PC-9 (cell line): Measurements from ENCODE around the gene CAGE1. TPM values are rescaled to one million over a fixed set of nuclear protein-coding genes. Genes with fewer than 3 reads are reported as not detected.

Source experiments
- BruUV-seq: library from RNA; stranded (reverse); fragments of 400-500 nt; replicated peaks from 2 replicates; lab custom pipeline; 2021; lab: Mats Ljungman, UMichigan
- CTCF ChIA-PET: fragments of 300-600 bp; sonication (Branson Sonifier 250); formaldehyde crosslinking; loops from one replicate; lab custom pipeline; 2022; ENCODE audit warnings: antibody characterized with exemption; lab: Charles Lee
- POLR2A ChIA-PET: fragments of 300-600 bp; sonication (Branson Sonifier 250); formaldehyde crosslinking; loops from one replicate; lab custom pipeline; 2022; ENCODE audit warnings: antibody characterized with exemption; ENCODE audit not compliant: unreplicated experiment; lab: Charles Lee
- DNase-seq, 2 experiments: peaks; one replicate each; pipeline versions ENCODE4 v3.0.0 to v3.0.0-alpha.2; 2015 to 2022; ENCODE audit warnings: mixed read lengths in 1 of 2
- H2AFZ ChIP-seq: fragments of 200-600 bp; sonication (generic); 2 replicates; pipeline ENCODE4 v1.8.1; 2017; ENCODE audit warnings: antibody characterized with exemption
- H3F3A ChIP-seq: fragments of 200-600 bp; sonication (generic); 2 replicates; pipeline ENCODE4 v1.8.1; 2017; ENCODE audit warnings: antibody characterized with exemption, mild to moderate bottlenecking, low read depth; ENCODE audit not compliant: insufficient read depth
- H3K27ac ChIP-seq: fragments of 200-600 bp; sonication (generic); 2 replicates; pipeline ENCODE4 v1.6.1; 2016; ENCODE audit warnings: mixed run types
- H3K27me3 ChIP-seq: fragments of 200-600 bp; sonication (generic); 2 replicates; pipeline ENCODE4 v1.6.1; 2016; ENCODE audit warnings: low read depth, mixed run types; ENCODE audit not compliant: insufficient read depth
- H3K36me3 ChIP-seq: fragments of 200-600 bp; sonication (generic); 2 replicates; pipeline ENCODE4 v1.6.1; 2016; ENCODE audit warnings: low read depth, mixed run types
- H3K4me1 ChIP-seq: fragments of 200-600 bp; sonication (generic); replicated peaks from 2 replicates; pipeline ENCODE4 v1.6.1; 2016; ENCODE audit warnings: mixed run types; ENCODE audit not compliant: insufficient read depth
- H3K4me2 ChIP-seq: fragments of 200-600 bp; sonication (generic); 2 replicates; pipeline ENCODE4 v1.6.1; 2017; ENCODE audit warnings: mixed run types
- H3K4me3 ChIP-seq: fragments of 200-600 bp; sonication (generic); 2 replicates; pipeline ENCODE4 v1.6.1; 2016; ENCODE audit warnings: mixed run types
- H3K79me2 ChIP-seq: fragments of 200-600 bp; sonication (generic); 2 replicates; pipeline ENCODE4 v1.6.1; 2017; ENCODE audit warnings: low read depth, mixed run types
- H3K9me2 ChIP-seq: fragments of 200-600 bp; sonication (generic); 2 replicates; pipeline ENCODE4 v1.8.1; 2017; ENCODE audit warnings: mild to moderate bottlenecking; ENCODE audit not compliant: insufficient read depth
- H3K9me3 ChIP-seq: fragments of 200-600 bp; sonication (generic); 2 replicates; pipeline ENCODE4 v1.8.1; 2016; ENCODE audit warnings: low read depth; ENCODE audit not compliant: insufficient read depth
- H4K20me1 ChIP-seq: fragments of 200-600 bp; sonication (generic); 2 replicates; pipeline ENCODE4 v1.8.1; 2017; ENCODE audit not compliant: insufficient read depth
- EZH2 ChIP-seq: fragments of 200-600 bp; sonication (generic); IDR thresholded peaks from 2 replicates; pipeline ENCODE4 v1.8.0; 2017; ENCODE audit warnings: antibody characterized with exemption, low read depth
- intact Hi-C: fragments of 100-400 bp; cut with micrococcal nuclease; formaldehyde crosslinking; loops from one replicate; pipeline ENCODE4 v1.10.0; 2022; ENCODE audit not compliant: unreplicated experiment
- total RNA-seq: library from RNA; stranded (reverse); gene quantifications from 2 replicates; pipeline ENCODE4 v1.2.3, GENCODE V29; 2021
- TF ChIP-seq, protein P1 (sequence below): fragments of 200-600 bp; sonication (generic); conservative IDR thresholded peaks from 2 replicates; pipeline ENCODE4 v1.6.1; 2017; ENCODE audit warnings: mixed run types, antibody characterized with exemption, mild to moderate bottlenecking, moderate library complexity

Gene CAGE1
- total RNA-seq, 1 experiment from 2014 or later, result 0.13 TPM

DNA sequence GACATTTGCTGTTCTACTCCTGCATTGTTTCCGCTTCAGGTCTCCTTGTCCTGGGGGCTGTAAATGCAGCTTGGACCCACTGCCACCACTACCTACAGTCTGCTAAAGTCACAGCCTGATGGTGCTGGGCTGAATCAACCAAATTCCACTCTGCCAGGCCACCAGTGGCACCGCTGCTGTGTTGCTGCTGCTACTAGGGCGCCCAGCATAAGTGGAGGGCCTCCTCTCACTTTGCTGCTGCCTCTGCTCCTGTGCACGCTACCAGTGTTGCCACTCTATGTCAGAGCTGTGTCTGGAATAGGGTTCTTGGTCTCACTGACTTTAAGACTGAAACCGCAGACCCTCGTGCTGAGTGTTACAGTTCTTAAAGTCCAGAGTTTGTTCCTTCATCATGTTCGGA lies 75.1 kb downstream of the CAGE1 start:
- no peak for DNase-seq
- POLR2A ChIA-PET, result interaction anchor here (0.7 to 1.0 kb wide), 2 partner anchors 457 to 1695 kb away, joined by 3 read pairs; no protein-coding TSS in a partner anchor
- Histone ChIP-seq H4K20me1 (peaks cover 8% of the 10 kb centered on the region; the same call in 1 of the 2 replicates), H3K9me2 (no peaks in the 10 kb centered on the region), H3K4me1 (peaks cover 22% of the 10 kb centered on the region), H3K4me3 (peak overlapping the region; percentile 94; the same call in 1 of the 2 replicates), H3K79me2 (peaks cover 36% of the 10 kb centered on the region), H3F3A (peaks cover 10% of the 10 kb centered on the region; the same call in 1 of the 2 replicates), H2AFZ (no peak overlapping the region; the same call in 1 of the 2 replicates), H3K36me3 (no peaks in the 10 kb centered on the region), H3K27me3 (no peaks in the 10 kb centered on the region), H3K4me2 (peak overlapping the region; percentile 98), H3K27ac (peak overlapping the region; percentile 97), H3K9me3 (no peaks in the 10 kb centered on the region)
- CTCF ChIA-PET, result no interaction called here
- TF ChIP-seq, protein P1, sequence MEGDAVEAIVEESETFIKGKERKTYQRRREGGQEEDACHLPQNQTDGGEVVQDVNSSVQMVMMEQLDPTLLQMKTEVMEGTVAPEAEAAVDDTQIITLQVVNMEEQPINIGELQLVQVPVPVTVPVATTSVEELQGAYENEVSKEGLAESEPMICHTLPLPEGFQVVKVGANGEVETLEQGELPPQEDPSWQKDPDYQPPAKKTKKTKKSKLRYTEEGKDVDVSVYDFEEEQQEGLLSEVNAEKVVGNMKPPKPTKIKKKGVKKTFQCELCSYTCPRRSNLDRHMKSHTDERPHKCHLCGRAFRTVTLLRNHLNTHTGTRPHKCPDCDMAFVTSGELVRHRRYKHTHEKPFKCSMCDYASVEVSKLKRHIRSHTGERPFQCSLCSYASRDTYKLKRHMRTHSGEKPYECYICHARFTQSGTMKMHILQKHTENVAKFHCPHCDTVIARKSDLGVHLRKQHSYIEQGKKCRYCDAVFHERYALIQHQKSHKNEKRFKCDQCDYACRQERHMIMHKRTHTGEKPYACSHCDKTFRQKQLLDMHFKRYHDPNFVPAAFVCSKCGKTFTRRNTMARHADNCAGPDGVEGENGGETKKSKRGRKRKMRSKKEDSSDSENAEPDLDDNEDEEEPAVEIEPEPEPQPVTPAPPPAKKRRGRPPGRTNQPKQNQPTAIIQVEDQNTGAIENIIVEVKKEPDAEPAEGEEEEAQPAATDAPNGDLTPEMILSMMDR, result no peak
- TF ChIP-seq EZH2, result no peak
- intact Hi-C loops, result no loop called here
- no TSS peak for BruUV-seq

DNA sequence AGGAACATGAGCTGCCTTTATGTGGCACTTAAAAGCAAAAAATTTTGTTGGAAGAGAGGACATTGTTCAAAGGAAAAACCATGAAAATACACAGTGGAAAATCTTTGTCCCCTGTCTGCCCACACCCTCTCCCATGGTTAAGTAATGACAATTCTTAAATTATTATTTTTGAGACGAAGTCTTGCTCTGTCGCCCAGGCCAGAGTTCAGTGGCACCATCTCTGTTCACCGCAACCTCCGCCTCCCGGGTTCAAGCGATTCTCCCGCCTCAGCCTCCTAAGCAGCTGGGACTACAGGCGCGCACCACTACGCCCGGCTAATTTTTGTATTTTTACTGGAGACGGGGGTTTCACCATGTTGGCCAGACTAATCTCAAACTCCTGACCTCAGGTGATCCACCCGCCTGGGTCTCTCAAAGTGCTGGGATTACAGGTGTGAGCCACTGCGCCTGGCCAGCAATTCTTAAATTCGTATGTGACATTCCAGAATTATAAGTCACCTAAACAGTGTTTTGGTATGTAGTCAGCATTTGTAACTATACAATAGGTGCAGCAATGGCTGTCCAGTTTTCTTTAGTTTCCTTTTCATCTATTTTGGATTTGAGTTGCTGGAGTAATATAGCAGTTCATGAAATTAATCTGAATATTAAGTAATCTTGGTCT lies 75.9 kb downstream of the CAGE1 start:
- peaks cover 43% of the 10 kb centered on the region for H3K79me2 ChIP-seq
- no peaks in the 10 kb centered on the region for H3K36me3 ChIP-seq
- TF ChIP-seq, protein P1, result no peak
- TF ChIP-seq EZH2, result no peak
- POLR2A ChIA-PET, result interaction anchor here (1.0 to 1.8 kb wide), 2 partner anchors 76 to 1696 kb away, joined by 3 to 9 read pairs; partner anchors contain the start of genes CAGE1 and RIOK1
- DNase-seq, result peak; percentile 61 to 73
- CTCF ChIA-PET, result no interaction called here
- BruUV-seq, result TSS peak; percentile 99
- H3K27me3 ChIP-seq, result no peaks in the 10 kb centered on the region
- H2AFZ ChIP-seq, result peak overlapping the region; percentile 78
- peak overlapping the region; percentile 98 for H3K4me2 ChIP-seq
- no peaks in the 10 kb centered on the region for H3K9me3 ChIP-seq
- peak overlapping the region; percentile 94 for H3K4me3 ChIP-seq
- H3F3A ChIP-seq, result peaks cover 10% of the 10 kb centered on the region; the same call in 1 of the 2 replicates
- H4K20me1 ChIP-seq, result peaks cover 8% of the 10 kb centered on the region; the same call in 1 of the 2 replicates
- peak overlapping the region; percentile 97 for H3K27ac ChIP-seq
- no peaks in the 10 kb centered on the region for H3K9me2 ChIP-seq
- intact Hi-C loops, result loop anchor here (1.0 to 2.0 kb wide), 4 partner anchors 34 to 301 kb away; partner anchors contain the start of genes CAGE1 and RIOK1
- H3K4me1 ChIP-seq, result peaks cover 22% of the 10 kb centered on the region

DNA sequence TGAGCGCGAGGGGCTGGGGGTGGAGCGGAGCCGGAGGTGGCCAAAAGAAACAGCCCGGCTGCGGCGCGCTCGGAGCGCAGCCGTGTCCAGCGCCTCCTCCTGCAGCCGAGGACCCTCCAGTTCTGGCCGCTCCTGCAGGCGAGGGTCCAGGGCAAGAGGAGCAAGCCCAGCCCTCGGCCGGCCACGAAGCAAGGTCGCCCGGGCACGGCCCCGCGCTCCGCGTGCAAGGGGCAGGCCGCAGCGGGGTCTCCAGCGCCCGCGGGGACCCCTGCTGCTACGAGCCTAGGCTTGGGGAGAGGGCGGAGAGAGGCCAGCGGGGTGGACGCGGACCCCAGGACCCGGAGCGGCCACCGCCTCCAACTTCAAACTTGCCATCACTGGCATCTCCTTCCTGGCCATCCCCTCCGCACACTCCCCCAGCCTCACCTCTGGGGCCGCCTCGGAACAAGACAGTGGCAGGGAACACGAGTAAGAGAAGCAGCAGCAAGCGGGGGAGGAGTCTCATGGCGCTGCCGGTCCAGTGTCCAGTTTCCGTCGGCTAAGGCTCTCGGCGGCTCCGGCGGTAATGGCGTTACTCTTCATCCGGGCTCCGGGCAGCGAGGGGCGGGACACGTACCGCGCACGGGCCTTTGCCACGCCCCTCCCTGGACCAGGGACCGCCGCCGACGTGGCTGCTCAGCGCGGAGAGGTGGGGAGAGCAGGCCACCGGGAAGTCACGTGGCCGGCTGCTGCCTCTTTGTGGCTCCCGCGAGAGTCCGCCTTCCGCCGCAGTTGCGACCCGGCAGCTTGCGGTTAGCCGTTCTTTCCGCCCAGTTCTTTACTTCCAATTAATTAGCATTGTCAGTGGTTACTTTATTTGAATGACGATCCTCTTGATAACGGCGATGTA lies 76.7 kb downstream of the CAGE1 start, which contains the start of gene SSR1:
SSR1 (minus strand) TSS at position 584 of the 889 bp plus-strand sequence; CDS start at position 505, 79 bp downstream.
- peaks cover 11% of the 10 kb centered on the region; the same call in 1 of the 2 replicates for H4K20me1 ChIP-seq
- ChIA-PET CTCF (no interaction called here), POLR2A (interaction anchor here (0.5 to 1.8 kb wide), 4 partner anchors 76 to 626 kb away, joined by 3 to 18 read pairs (median 7); partner anchors contain the start of genes CAGE1 and RIOK1)
- TSS peak; percentile 28 for BruUV-seq
- H2AFZ ChIP-seq, result peak within 1 kb of the TSS; percentile 78
- peak within 1 kb of the TSS; percentile 94 for H3K4me3 ChIP-seq
- peaks cover 49% of the 10 kb centered on the region for H3K79me2 ChIP-seq
- H3K36me3 ChIP-seq, result peaks cover 2% of the 10 kb centered on the region; the same call in 1 of the 2 replicates
- peaks cover 22% of the 10 kb centered on the region for H3K4me1 ChIP-seq
- peak within 1 kb of the TSS; percentile 98 for H3K4me2 ChIP-seq
- no peaks in the 10 kb centered on the region for H3K9me3 ChIP-seq
- DNase-seq, result peak; percentile 84 to 98
- no peaks in the 10 kb centered on the region for H3K9me2 ChIP-seq
- no peaks in the 10 kb centered on the region for H3K27me3 ChIP-seq
- H3K27ac ChIP-seq, result peak within 1 kb of the TSS; percentile 97
- TF ChIP-seq, protein P1, result no peak
- no peak for TF ChIP-seq EZH2
- peaks cover 10% of the 10 kb centered on the region; the same call in 1 of the 2 replicates for H3F3A ChIP-seq
- intact Hi-C loops, result loop anchor here (1.0 to 2.0 kb wide), 4 partner anchors 34 to 302 kb away; partner anchors contain the start of genes CAGE1 and RIOK1
